GM11168 (cell line): Measurements from ENCODE around the gene ZNF384.

Experiments
- in situ Hi-C: fragments of 300-500 bp; cut with MboI; formaldehyde crosslinking; loops from one replicate; pipeline ENCODE4 v1.12.0; 2022; ENCODE audit warnings: low sequenced_read_pairs; ENCODE audit not compliant: unreplicated experiment

ZNF384 gene

GRCh38 chr12:6699989-6700645, 10.9 kb upstream of the ZNF384 start:
- in situ Hi-C loops, result no loop called here

GRCh38 chr12:6699259-6699988, 10.2 kb upstream of the ZNF384 start:
- in situ Hi-C loops, result no loop called here

- in situ Hi-C loops, result no loop called here
Measured at GRCh38 chr12:6698352-6699046, 9.3 kb upstream of the ZNF384 start.

- in situ Hi-C loops, result no loop called here
Measured at GRCh38 chr12:6697584-6698351, 8.6 kb upstream of the ZNF384 start.

GRCh38 chr12:6696690-6697583, 7.8 kb upstream of the ZNF384 start:
- in situ Hi-C loops, result no loop called here

GRCh38 chr12:6695313-6696045, 6.3 kb upstream of the ZNF384 start:
- in situ Hi-C loops, result no loop called here

- in situ Hi-C loops, result no loop called here
Measured at GRCh38 chr12:6694701-6695100, 5.5 kb upstream of the ZNF384 start.

- in situ Hi-C loops, result no loop called here
Measured at GRCh38 chr12:6693832-6694355, 4.7 kb upstream of the ZNF384 start.

GRCh38 chr12:6692888-6693287, 3.7 kb upstream of the ZNF384 start:
- in situ Hi-C loops, result no loop called here

- in situ Hi-C loops, result no loop called here
Measured at GRCh38 chr12:6691473-6691872, 2.3 kb upstream of the ZNF384 start.

- in situ Hi-C loops, result no loop called here
Measured at GRCh38 chr12:6688543-6688998, 604 bp downstream of the ZNF384 start.

- in situ Hi-C loops, result no loop called here
Measured at GRCh38 chr12:6685814-6686213, 3.4 kb downstream of the ZNF384 start.

GRCh38 chr12:6684609-6685008, 4.6 kb downstream of the ZNF384 start:
- in situ Hi-C loops, result no loop called here

- in situ Hi-C loops, result no loop called here
Measured at GRCh38 chr12:6676962-6677361, 12.2 kb downstream of the ZNF384 start.

GRCh38 chr12:6672143-6672542, 17.0 kb downstream of the ZNF384 start:
- in situ Hi-C loops, result no loop called here

- in situ Hi-C loops, result no loop called here
Measured at GRCh38 chr12:6667559-6668210, 21.5 kb downstream of the ZNF384 start.

- in situ Hi-C loops, result no loop called here
Measured at GRCh38 chr12:6666211-6666610, 23.0 kb downstream of the ZNF384 start.

GRCh38 chr12:6664902-6665301, 24.3 kb downstream of the ZNF384 start:
- in situ Hi-C loops, result no loop called here
